Activated CD4-positive, alpha-beta T cell treated with anti-CD3 and anti-CD28 coated beads, Interleukin-2, amount 50 U/mL, for 48 hours (primary cell): ENCODE measurements around the gene GRIN3A.
"Not testable (repeated sequence)": the region's sequence is repeated elsewhere in the genome, so short reads cannot be mapped to it uniquely, and the experiment has no call there.

Experiments
- DNase-seq, 2 experiments: peaks; one replicate each; pipeline ENCODE4 v3.0.0-alpha.2; 2020

The GRIN3A gene

GRCh38 chr9:101631892-101632291 lies 106.6 kb downstream of the GRIN3A start:
- DNase-seq: no peak

- no peak for DNase-seq
Measured at GRCh38 chr9:101629636-101630035, 108.8 kb downstream of the GRIN3A start.

GRCh38 chr9:101628173-101628572 lies 110.3 kb downstream of the GRIN3A start:
- DNase-seq: no peak

- peak in 1 of 2 experiments; percentile 6 for DNase-seq
Measured at GRCh38 chr9:101626295-101626694, 112.2 kb downstream of the GRIN3A start.

GRCh38 chr9:101625876-101626275 lies 112.6 kb downstream of the GRIN3A start:
- no peak for DNase-seq

- no peak for DNase-seq
Measured at GRCh38 chr9:101620452-101620851, 118.0 kb downstream of the GRIN3A start.

- DNase-seq: no peak
Measured at GRCh38 chr9:101618698-101619097, 119.7 kb downstream of the GRIN3A start.

GRCh38 chr9:101605547-101605946 lies 132.9 kb downstream of the GRIN3A start:
- DNase-seq: no peak

- DNase-seq: no peak
Measured at GRCh38 chr9:101604296-101604695, 134.2 kb downstream of the GRIN3A start.

- DNase-seq: peak in 1 of 2 experiments; percentile 5
Measured at GRCh38 chr9:101601904-101602765, 136.3 kb downstream of the GRIN3A start.

- no peak for DNase-seq
Measured at GRCh38 chr9:101594796-101595195, 143.7 kb downstream of the GRIN3A start, which contains the start of gene PPP3R2. Gene PPP3R2, minus strand, starts transcription at chr9:101594969. Its CDS starts 48 bp downstream, at chr9:101594921.

GRCh38 chr9:101593345-101593744 lies 145.1 kb downstream of the GRIN3A start:
- DNase-seq: no peak

- no peak for DNase-seq
Measured at GRCh38 chr9:101592788-101593187, 145.7 kb downstream of the GRIN3A start.

- DNase-seq: no peak
Measured at GRCh38 chr9:101591787-101592446, 146.5 kb downstream of the GRIN3A start.

- no peak for DNase-seq
Measured at GRCh38 chr9:101590901-101591300, 147.5 kb downstream of the GRIN3A start.

- not testable (repeated sequence) for DNase-seq
Measured at GRCh38 chr9:101590074-101590473, 148.4 kb downstream of the GRIN3A start.

- DNase-seq: no peak
Measured at GRCh38 chr9:101587332-101588043, 151.0 kb downstream of the GRIN3A start.

- DNase-seq: peak in 1 of 2 experiments; percentile 11
Measured at GRCh38 chr9:101586651-101587050, 151.8 kb downstream of the GRIN3A start.

- no peak for DNase-seq
Measured at GRCh38 chr9:101585740-101586139, 152.7 kb downstream of the GRIN3A start.

GRCh38 chr9:101582553-101582952 lies 155.9 kb downstream of the GRIN3A start:
- DNase-seq: no peak

- no peak for DNase-seq
Measured at GRCh38 chr9:101579711-101580545, 158.5 kb downstream of the GRIN3A start.

GRCh38 chr9:101578378-101578777 lies 160.1 kb downstream of the GRIN3A start:
- no peak for DNase-seq
